ENCODE results near the gene LSS.
"Not testable (repeated sequence)": the region's sequence is repeated elsewhere in the genome, so short reads cannot be mapped to it uniquely, and the experiment has no call there.

LSS gene

DNA sequence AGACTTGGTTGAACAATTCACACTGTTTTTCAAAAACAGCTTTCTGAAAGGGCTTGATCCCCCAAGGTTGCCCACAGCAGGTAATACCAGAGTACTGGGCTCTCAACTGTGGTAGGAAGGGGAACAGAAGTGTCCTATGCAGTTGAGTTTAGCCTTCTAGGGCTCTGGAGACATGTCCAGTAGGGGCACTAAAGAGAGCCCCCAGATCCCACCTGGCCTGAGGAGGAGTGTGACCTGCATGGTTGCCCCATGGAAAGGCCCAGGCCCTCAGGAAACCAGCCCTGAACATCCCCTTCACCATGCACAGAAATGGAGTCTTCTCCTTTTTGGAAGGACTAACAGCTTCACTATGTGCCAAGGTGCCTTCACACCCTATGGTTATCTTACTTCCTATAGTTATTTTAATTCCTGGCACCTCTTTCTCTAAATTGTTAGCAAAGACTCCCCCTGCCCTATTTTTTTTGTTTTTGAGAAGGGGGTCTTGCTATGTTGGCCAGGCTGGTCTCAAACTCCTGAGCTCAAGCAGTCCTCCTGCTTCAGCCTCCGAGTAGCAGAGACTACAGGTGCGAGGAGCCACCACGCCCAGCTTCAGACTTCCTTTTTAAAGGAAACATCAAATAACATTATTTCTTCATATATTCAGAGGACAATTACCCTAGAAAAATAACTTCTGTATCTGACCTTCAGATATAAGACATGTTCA is 16.8 kb upstream of the LSS start:
- no peaks in the 10 kb centered on the region for H3K4me1 ChIP-seq (ENCODE audit: control insufficient read depth in 1 of 2, insufficient read depth in 2 of 2, low read length in 2 of 2)
- H3K27ac ChIP-seq (ENCODE audit: low read length), result no peak overlapping the region
- H3K27me3 ChIP-seq (ENCODE audit: low read depth, low read length), result no peaks in the 10 kb centered on the region
- no peaks in the 10 kb centered on the region for H3K9me3 ChIP-seq (ENCODE audit: control insufficient read depth in 1 of 2, low read length in 2 of 2)
- H3K36me3 ChIP-seq (ENCODE audit: control insufficient read depth in 1 of 2, insufficient read depth in 2 of 2, low read length in 2 of 2), result peaks cover 77 to 87% of the 10 kb centered on the region in 2 donors
- H3K4me3 ChIP-seq (ENCODE audit: low read depth in 1 of 2, low read length in 2 of 2), result no peak overlapping the region

GRCh38 chr21:46244602-46245001 is 16.0 kb upstream of the LSS start:
- Histone ChIP-seq H3K9me3 (ENCODE audit: control insufficient read depth in 1 of 2, low read length in 2 of 2) (no peaks in the 10 kb centered on the region), H3K27ac (ENCODE audit: low read length) (no peak overlapping the region), H3K4me3 (ENCODE audit: low read depth in 1 of 2, low read length in 2 of 2) (no peak overlapping the region), H3K36me3 (ENCODE audit: control insufficient read depth in 1 of 2, insufficient read depth in 2 of 2, low read length in 2 of 2) (peaks cover 76 to 87% of the 10 kb centered on the region in 2 donors), H3K4me1 (ENCODE audit: control insufficient read depth in 1 of 2, insufficient read depth in 2 of 2, low read length in 2 of 2) (no peaks in the 10 kb centered on the region), H3K27me3 (ENCODE audit: low read depth, low read length) (no peaks in the 10 kb centered on the region)

DNA sequence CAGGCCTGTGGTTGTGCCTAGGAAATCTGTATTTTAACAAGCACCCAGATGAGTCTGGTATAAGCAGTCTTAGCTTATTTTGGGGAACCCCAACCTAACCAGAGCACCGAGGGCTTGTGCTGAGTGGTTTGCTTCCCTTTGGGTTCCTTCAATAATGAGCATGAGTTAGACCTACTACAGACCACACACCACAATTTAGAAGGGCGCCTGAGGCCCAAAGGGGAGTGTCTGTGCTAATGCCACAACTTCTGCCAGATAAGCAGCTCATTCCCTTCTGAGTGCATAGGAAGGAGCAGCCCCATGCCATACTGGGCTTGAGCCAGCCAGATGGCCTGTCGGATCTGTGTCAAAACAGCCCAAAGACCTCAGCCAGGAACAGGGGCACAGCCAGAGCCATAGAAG is 15.4 kb upstream of the LSS start:
- no peaks in the 10 kb centered on the region for H3K27me3 ChIP-seq (ENCODE audit: low read depth, low read length)
- no peaks in the 10 kb centered on the region for H3K4me1 ChIP-seq (ENCODE audit: control insufficient read depth in 1 of 2, insufficient read depth in 2 of 2, low read length in 2 of 2)
- H3K36me3 ChIP-seq (ENCODE audit: control insufficient read depth in 1 of 2, insufficient read depth in 2 of 2, low read length in 2 of 2), result peaks cover 79 to 87% of the 10 kb centered on the region in 2 donors
- H3K4me3 ChIP-seq (ENCODE audit: low read depth in 1 of 2, low read length in 2 of 2), result no peak overlapping the region
- no peak overlapping the region for H3K27ac ChIP-seq (ENCODE audit: low read length)
- H3K9me3 ChIP-seq (ENCODE audit: control insufficient read depth in 1 of 2, low read length in 2 of 2), result no peaks in the 10 kb centered on the region

GRCh38 chr21:46243325-46243724 is 14.8 kb upstream of the LSS start:
- H3K27ac ChIP-seq (ENCODE audit: low read length), result no peak overlapping the region
- no peaks in the 10 kb centered on the region for H3K4me1 ChIP-seq (ENCODE audit: control insufficient read depth in 1 of 2, insufficient read depth in 2 of 2, low read length in 2 of 2)
- no peak overlapping the region for H3K4me3 ChIP-seq (ENCODE audit: low read depth in 1 of 2, low read length in 2 of 2)
- peaks cover 81 to 90% of the 10 kb centered on the region in 2 donors for H3K36me3 ChIP-seq (ENCODE audit: control insufficient read depth in 1 of 2, insufficient read depth in 2 of 2, low read length in 2 of 2)
- H3K9me3 ChIP-seq (ENCODE audit: control insufficient read depth in 1 of 2, low read length in 2 of 2), result no peaks in the 10 kb centered on the region
- no peaks in the 10 kb centered on the region for H3K27me3 ChIP-seq (ENCODE audit: low read depth, low read length)

DNA sequence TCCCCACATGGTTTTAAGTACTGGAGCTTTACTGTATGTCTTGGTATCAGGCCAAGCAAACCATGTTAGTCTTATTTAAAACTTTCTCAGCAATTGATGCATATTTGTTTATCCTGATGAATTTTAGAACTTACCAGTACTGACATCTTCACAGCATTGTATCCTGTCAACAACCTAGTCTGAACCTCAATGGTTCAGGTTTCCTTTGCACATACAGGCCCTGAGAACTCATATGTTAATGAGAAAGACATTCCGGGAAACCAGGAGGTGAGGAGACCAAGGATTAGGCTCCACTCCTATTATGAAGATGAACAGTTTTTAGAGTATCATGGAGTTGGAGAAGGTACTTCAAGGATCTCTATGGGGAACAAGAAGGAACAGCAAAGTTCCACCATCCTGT is 13.0 kb upstream of the LSS start:
- H3K4me3 ChIP-seq (ENCODE audit: low read depth in 1 of 2, low read length in 2 of 2); H3K4me1 ChIP-seq (ENCODE audit: control insufficient read depth in 1 of 2, insufficient read depth in 2 of 2, low read length in 2 of 2); H3K9me3 ChIP-seq (ENCODE audit: control insufficient read depth in 1 of 2, low read length in 2 of 2); H3K27me3 ChIP-seq (ENCODE audit: low read depth, low read length); H3K27ac ChIP-seq (ENCODE audit: low read length): not testable (repeated sequence)
- H3K36me3 ChIP-seq (ENCODE audit: control insufficient read depth in 1 of 2, insufficient read depth in 2 of 2, low read length in 2 of 2), result peaks cover 76 to 80% of the 10 kb centered on the region in 2 donors

DNA sequence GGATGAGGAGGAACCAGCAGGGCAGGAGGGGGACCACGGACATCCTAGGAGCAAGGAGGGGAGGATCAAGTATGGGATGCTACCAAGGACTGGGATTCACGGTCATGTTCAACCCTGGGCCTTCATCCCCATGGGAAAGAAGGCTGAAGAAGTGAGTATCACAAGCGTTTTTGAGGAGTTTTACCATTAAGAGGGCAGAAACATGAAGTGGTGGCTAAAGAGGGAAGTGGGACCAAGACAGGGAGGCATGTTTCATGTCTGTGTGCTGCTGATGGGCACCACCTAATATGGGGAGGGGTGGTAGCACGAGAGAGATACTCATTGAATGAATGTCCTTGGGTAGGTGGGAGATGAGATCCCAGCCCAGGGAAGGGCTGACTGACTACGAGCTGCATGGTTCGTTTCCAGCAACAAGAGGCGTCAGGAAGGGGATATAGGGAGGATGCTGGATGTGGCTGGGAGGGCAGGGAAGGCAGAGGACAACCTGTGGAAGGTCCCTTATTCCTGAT is 11.3 kb upstream of the LSS start:
- H3K36me3 ChIP-seq (ENCODE audit: control insufficient read depth in 1 of 2, insufficient read depth in 2 of 2, low read length in 2 of 2), result peaks cover 71 to 80% of the 10 kb centered on the region in 2 donors
- no peaks in the 10 kb centered on the region for H3K9me3 ChIP-seq (ENCODE audit: control insufficient read depth in 1 of 2, low read length in 2 of 2)
- H3K27me3 ChIP-seq (ENCODE audit: low read depth, low read length), result no peaks in the 10 kb centered on the region
- no peak overlapping the region for H3K27ac ChIP-seq (ENCODE audit: low read length)
- H3K4me1 ChIP-seq (ENCODE audit: control insufficient read depth in 1 of 2, insufficient read depth in 2 of 2, low read length in 2 of 2), result no peaks in the 10 kb centered on the region
- H3K4me3 ChIP-seq (ENCODE audit: low read depth in 1 of 2, low read length in 2 of 2), result no peak overlapping the region

DNA sequence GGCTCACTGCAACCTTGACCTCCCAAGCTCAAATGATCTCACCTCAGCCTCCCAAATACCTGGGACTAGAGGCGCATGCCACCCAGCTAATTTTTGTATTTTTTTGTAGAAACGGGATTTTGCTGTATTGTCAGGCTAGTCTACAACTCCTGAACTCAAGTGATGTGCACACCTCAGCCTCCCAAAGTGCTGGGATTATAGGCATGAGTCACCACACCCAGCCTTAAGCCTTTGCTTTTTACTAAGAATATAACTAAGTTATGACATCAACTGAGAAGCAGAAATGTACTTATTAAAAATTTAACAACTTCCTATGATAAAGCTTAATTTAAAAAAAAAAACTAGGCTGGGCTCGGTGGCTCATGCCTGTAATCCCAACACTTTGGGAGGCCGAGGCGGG is 8.9 kb upstream of the LSS start:
- Histone ChIP-seq H3K36me3 (ENCODE audit: control insufficient read depth in 1 of 2, insufficient read depth in 2 of 2, low read length in 2 of 2) (peaks cover 60 to 70% of the 10 kb centered on the region in 2 donors), H3K4me1 (ENCODE audit: control insufficient read depth in 1 of 2, insufficient read depth in 2 of 2, low read length in 2 of 2) (no peaks in the 10 kb centered on the region), H3K4me3 (ENCODE audit: low read depth in 1 of 2, low read length in 2 of 2) (no peak overlapping the region), H3K27me3 (ENCODE audit: low read depth, low read length) (no peaks in the 10 kb centered on the region), H3K9me3 (ENCODE audit: control insufficient read depth in 1 of 2, low read length in 2 of 2) (no peaks in the 10 kb centered on the region), H3K27ac (ENCODE audit: low read length) (no peak overlapping the region)

DNA sequence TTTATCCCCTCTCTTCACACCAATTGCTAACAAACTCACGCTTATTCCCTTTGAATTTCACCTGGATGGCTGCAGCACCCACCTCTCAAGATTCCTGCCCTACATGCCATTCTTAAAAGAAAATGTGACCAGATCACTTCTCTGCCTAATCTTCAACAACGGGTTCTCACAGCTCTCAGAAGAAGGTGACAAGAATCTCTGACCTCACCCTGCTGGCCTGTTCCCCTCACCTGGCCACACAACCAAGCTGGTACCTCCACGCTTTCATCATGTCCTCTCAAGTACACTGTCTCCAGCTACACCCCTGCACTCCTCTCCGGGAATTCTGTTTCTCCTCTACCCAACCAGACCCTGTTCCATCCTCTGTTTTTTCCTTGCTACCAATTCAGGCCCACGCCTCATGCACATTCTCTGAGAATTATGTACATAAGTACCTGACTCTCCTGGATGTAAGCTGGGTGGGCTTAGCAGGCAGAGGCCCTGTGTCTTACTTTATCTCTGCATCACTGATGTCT is 5.9 kb upstream of the LSS start:
- no peak overlapping the region for H3K4me3 ChIP-seq (ENCODE audit: low read depth in 1 of 2, low read length in 2 of 2)
- no peaks in the 10 kb centered on the region for H3K9me3 ChIP-seq (ENCODE audit: control insufficient read depth in 1 of 2, low read length in 2 of 2)
- no peak overlapping the region for H3K27ac ChIP-seq (ENCODE audit: low read length)
- H3K27me3 ChIP-seq (ENCODE audit: low read depth, low read length), result no peaks in the 10 kb centered on the region
- peaks cover 0 to 4% of the 10 kb centered on the region in 2 donors for H3K4me1 ChIP-seq (ENCODE audit: control insufficient read depth in 1 of 2, insufficient read depth in 2 of 2, low read length in 2 of 2)
- peaks cover 32 to 46% of the 10 kb centered on the region in 2 donors for H3K36me3 ChIP-seq (ENCODE audit: control insufficient read depth in 1 of 2, insufficient read depth in 2 of 2, low read length in 2 of 2)

- no peaks in the 10 kb centered on the region for H3K27me3 ChIP-seq (ENCODE audit: low read depth, low read length)
- H3K9me3 ChIP-seq (ENCODE audit: control insufficient read depth in 1 of 2, low read length in 2 of 2), result no peaks in the 10 kb centered on the region
- H3K27ac ChIP-seq (ENCODE audit: low read length), result no peak overlapping the region
- H3K36me3 ChIP-seq (ENCODE audit: control insufficient read depth in 1 of 2, insufficient read depth in 2 of 2, low read length in 2 of 2), result peaks cover 11 to 15% of the 10 kb centered on the region in 2 donors
- peaks cover 17 to 26% of the 10 kb centered on the region in 2 donors for H3K4me1 ChIP-seq (ENCODE audit: control insufficient read depth in 1 of 2, insufficient read depth in 2 of 2, low read length in 2 of 2)
- peak overlapping the region; percentile 33 to 78 for H3K4me3 ChIP-seq (ENCODE audit: low read depth in 1 of 2, low read length in 2 of 2)
These were observed 1.3 kb upstream of the LSS start for GRCh38 chr21:46229923-46230260.

- H3K27me3 ChIP-seq (ENCODE audit: low read depth, low read length), result no peaks in the 10 kb centered on the region
- no peak overlapping the region for H3K27ac ChIP-seq (ENCODE audit: low read length)
- H3K9me3 ChIP-seq (ENCODE audit: control insufficient read depth in 1 of 2, low read length in 2 of 2), result no peaks in the 10 kb centered on the region
- peaks cover 6 to 9% of the 10 kb centered on the region in 2 donors for H3K36me3 ChIP-seq (ENCODE audit: control insufficient read depth in 1 of 2, insufficient read depth in 2 of 2, low read length in 2 of 2)
- peaks cover 17 to 26% of the 10 kb centered on the region in 2 donors for H3K4me1 ChIP-seq (ENCODE audit: control insufficient read depth in 1 of 2, insufficient read depth in 2 of 2, low read length in 2 of 2)
- peak overlapping the region; percentile 33 to 78 for H3K4me3 ChIP-seq (ENCODE audit: low read depth in 1 of 2, low read length in 2 of 2)
These were observed 754 bp upstream of the LSS start for GRCh38 chr21:46229133-46229922.

GRCh38 chr21:46227811-46228344 is 696 bp downstream of the LSS start:
- Histone ChIP-seq H3K4me1 (ENCODE audit: control insufficient read depth in 1 of 2, insufficient read depth in 2 of 2, low read length in 2 of 2) (peaks cover 17 to 26% of the 10 kb centered on the region in 2 donors), H3K27ac (ENCODE audit: low read length) (no peak overlapping the region), H3K27me3 (ENCODE audit: low read depth, low read length) (no peaks in the 10 kb centered on the region), H3K36me3 (ENCODE audit: control insufficient read depth in 1 of 2, insufficient read depth in 2 of 2, low read length in 2 of 2) (peaks cover under 1 to 1% of the 10 kb centered on the region in 2 donors), H3K9me3 (ENCODE audit: control insufficient read depth in 1 of 2, low read length in 2 of 2) (no peaks in the 10 kb centered on the region), H3K4me3 (ENCODE audit: low read depth in 1 of 2, low read length in 2 of 2) (peak overlapping the region; percentile 78 to 97)
